ENCODE data around the gene HS6ST2.
"Not testable (repeated sequence)": the region's sequence is repeated elsewhere in the genome, so short reads cannot be mapped to it uniquely, and the experiment has no call there.

Gene HS6ST2

GRCh38 chrX:132900633-132901293 lies 57.7 kb downstream of the HS6ST2 start:
- no peak for DNase-seq
- H3K9me3 Mint-ChIP-seq, result no peaks in the 10 kb centered on the region
- H3K36me3 Mint-ChIP-seq (ENCODE audit: low read depth), result no peaks in the 10 kb centered on the region
- peaks cover 25% of the 10 kb centered on the region for H3K27me3 Mint-ChIP-seq
- H3K27ac Mint-ChIP-seq, result no peak overlapping the region
- H3K4me3 Mint-ChIP-seq, result no peak overlapping the region
- H3K4me1 Mint-ChIP-seq (ENCODE audit: low read depth), result no peaks in the 10 kb centered on the region

- Mint-ChIP-seq H3K4me1 (ENCODE audit: low read depth) (no peaks in the 10 kb centered on the region), H3K4me3 (no peak overlapping the region), H3K27ac (no peak overlapping the region), H3K27me3 (peaks cover 56% of the 10 kb centered on the region), H3K9me3 (peaks cover 2% of the 10 kb centered on the region), H3K36me3 (ENCODE audit: low read depth) (no peaks in the 10 kb centered on the region)
- DNase-seq, result no peak
These were observed 70.9 kb downstream of the HS6ST2 start for GRCh38 chrX:132887569-132887968.

- Mint-ChIP-seq H3K27me3 (peaks cover 42% of the 10 kb centered on the region), H3K36me3 (ENCODE audit: low read depth) (no peaks in the 10 kb centered on the region), H3K9me3 (peaks cover 2% of the 10 kb centered on the region), H3K4me3 (no peak overlapping the region), H3K4me1 (ENCODE audit: low read depth) (no peaks in the 10 kb centered on the region), H3K27ac (no peak overlapping the region)
- DNase-seq, result no peak
These were observed 75.0 kb downstream of the HS6ST2 start for GRCh38 chrX:132883358-132883915.

- H3K36me3 Mint-ChIP-seq (ENCODE audit: low read depth); H3K4me1 Mint-ChIP-seq (ENCODE audit: low read depth); DNase-seq: not testable (repeated sequence)
These were observed 77.7 kb downstream of the HS6ST2 start for GRCh38 chrX:132880753-132881152.

GRCh38 chrX:132877954-132878536 lies 80.4 kb downstream of the HS6ST2 start:
- Mint-ChIP-seq H3K9me3 (no peaks in the 10 kb centered on the region), H3K4me3 (no peak overlapping the region), H3K27ac (no peak overlapping the region), H3K27me3 (peaks cover 37% of the 10 kb centered on the region), H3K36me3 (ENCODE audit: low read depth) (no peaks in the 10 kb centered on the region), H3K4me1 (ENCODE audit: low read depth) (no peaks in the 10 kb centered on the region)
- DNase-seq, result no peak

More at GRCh38 chrX:132880753-132881152, 77.7 kb downstream of the HS6ST2 start:
- not testable (repeated sequence) for H3K27ac Mint-ChIP-seq, H3K9me3 Mint-ChIP-seq, H3K4me3 Mint-ChIP-seq
- peaks cover 47% of the 10 kb centered on the region for H3K27me3 Mint-ChIP-seq

GRCh38 chrX:132876523-132877338 lies 81.7 kb downstream of the HS6ST2 start:
- Mint-ChIP-seq H3K36me3 (ENCODE audit: low read depth) (no peaks in the 10 kb centered on the region), H3K9me3 (no peaks in the 10 kb centered on the region), H3K27me3 (peaks cover 40% of the 10 kb centered on the region), H3K27ac (no peak overlapping the region), H3K4me3 (no peak overlapping the region), H3K4me1 (ENCODE audit: low read depth) (no peaks in the 10 kb centered on the region)
- DNase-seq, result no peak

- Mint-ChIP-seq H3K36me3 (ENCODE audit: low read depth) (no peaks in the 10 kb centered on the region), H3K9me3 (no peaks in the 10 kb centered on the region), H3K27me3 (peaks cover 43% of the 10 kb centered on the region), H3K4me1 (ENCODE audit: low read depth) (no peaks in the 10 kb centered on the region), H3K27ac (no peak overlapping the region), H3K4me3 (no peak overlapping the region)
- DNase-seq, result no peak
These were observed 82.5 kb downstream of the HS6ST2 start for GRCh38 chrX:132875650-132876522.

- no peak for DNase-seq
- Mint-ChIP-seq H3K27me3 (peaks cover 32% of the 10 kb centered on the region), H3K4me1 (ENCODE audit: low read depth) (peaks cover 10% of the 10 kb centered on the region), H3K36me3 (ENCODE audit: low read depth) (no peaks in the 10 kb centered on the region), H3K4me3 (no peak overlapping the region), H3K9me3 (peaks cover 1% of the 10 kb centered on the region), H3K27ac (no peak overlapping the region)
These were observed 95.9 kb downstream of the HS6ST2 start for GRCh38 chrX:132862562-132862961.

- Mint-ChIP-seq H3K9me3 (peaks cover 3% of the 10 kb centered on the region), H3K4me3 (no peak overlapping the region), H3K27me3 (peaks cover 30% of the 10 kb centered on the region), H3K36me3 (ENCODE audit: low read depth) (no peaks in the 10 kb centered on the region), H3K27ac (no peak overlapping the region), H3K4me1 (ENCODE audit: low read depth) (peaks cover 11% of the 10 kb centered on the region)
- DNase-seq, result no peak
These were observed 97.4 kb downstream of the HS6ST2 start for GRCh38 chrX:132861076-132861475.

GRCh38 chrX:132860200-132860599 lies 98.2 kb downstream of the HS6ST2 start:
- peaks cover 3% of the 10 kb centered on the region for H3K9me3 Mint-ChIP-seq
- no peak overlapping the region for H3K4me3 Mint-ChIP-seq
- DNase-seq, result no peak
- H3K4me1 Mint-ChIP-seq (ENCODE audit: low read depth), result peaks cover 13% of the 10 kb centered on the region
- H3K27me3 Mint-ChIP-seq, result peaks cover 32% of the 10 kb centered on the region
- no peaks in the 10 kb centered on the region for H3K36me3 Mint-ChIP-seq (ENCODE audit: low read depth)
- no peak overlapping the region for H3K27ac Mint-ChIP-seq

- no peak overlapping the region for H3K4me3 Mint-ChIP-seq
- H3K9me3 Mint-ChIP-seq, result peaks cover 3% of the 10 kb centered on the region
- DNase-seq, result no peak
- H3K27me3 Mint-ChIP-seq, result peaks cover 33% of the 10 kb centered on the region
- H3K27ac Mint-ChIP-seq, result no peak overlapping the region
- H3K36me3 Mint-ChIP-seq (ENCODE audit: low read depth), result no peaks in the 10 kb centered on the region
- peaks cover 13% of the 10 kb centered on the region for H3K4me1 Mint-ChIP-seq (ENCODE audit: low read depth)
These were observed 100.4 kb downstream of the HS6ST2 start for GRCh38 chrX:132858018-132858417.

- Mint-ChIP-seq H3K4me1 (ENCODE audit: low read depth) (peaks cover 13% of the 10 kb centered on the region), H3K27me3 (peaks cover 46% of the 10 kb centered on the region), H3K4me3 (no peak overlapping the region), H3K36me3 (ENCODE audit: low read depth) (no peaks in the 10 kb centered on the region), H3K27ac (no peak overlapping the region), H3K9me3 (peaks cover 3% of the 10 kb centered on the region)
- no peak for DNase-seq
These were observed 102.6 kb downstream of the HS6ST2 start for GRCh38 chrX:132855780-132856341.

GRCh38 chrX:132853040-132853439 lies 105.4 kb downstream of the HS6ST2 start:
- no peak for DNase-seq

More at GRCh38 chrX:132853040-132853439, 105.4 kb downstream of the HS6ST2 start:
- H3K36me3 Mint-ChIP-seq (ENCODE audit: low read depth), result no peaks in the 10 kb centered on the region
- no peak overlapping the region for H3K4me3 Mint-ChIP-seq
- no peak overlapping the region for H3K27ac Mint-ChIP-seq
- peaks cover 3% of the 10 kb centered on the region for H3K9me3 Mint-ChIP-seq
- peaks cover 9% of the 10 kb centered on the region for H3K4me1 Mint-ChIP-seq (ENCODE audit: low read depth)
- H3K27me3 Mint-ChIP-seq, result peaks cover 58% of the 10 kb centered on the region
